Liver (tissue), 9 donors: ENCODE data around the gene B4GALNT3. TPM values are rescaled to one million over a fixed set of nuclear protein-coding genes. Genes with fewer than 3 reads are reported as not detected.

ENCODE experiments used
- DNase-seq: peaks from one replicate; pipeline ENCODE4 v3.0.0-alpha.2; 2017; ENCODE audit warnings: low spot score
- H3K27ac ChIP-seq, 2 donors: one replicate each; pipeline ENCODE4 v1.7.0; 2013; ENCODE audit warnings: inconsistent platforms in 2 of 2, low read length in 2 of 2, control low read depth in 1 of 2, low read depth in 1 of 2, mild to moderate bottlenecking in 1 of 2
- H3K27me3 ChIP-seq, 4 donors: one replicate each; pipeline versions ENCODE4 v1.6.1 to v1.7.0; 2013; ENCODE audit warnings: low read length in 3 of 4, inconsistent platforms in 1 of 4, mild to moderate bottlenecking in 1 of 4, moderate library complexity in 1 of 4; ENCODE audit not compliant: control insufficient read depth in 4 of 4, insufficient read depth in 4 of 4
- H3K36me3 ChIP-seq, 4 donors: one replicate each; pipeline versions ENCODE4 v1.6.1 to v1.7.0; 2013; ENCODE audit warnings: low read length in 3 of 4, mild to moderate bottlenecking in 3 of 4, low read depth in 1 of 4, moderate library complexity in 1 of 4; ENCODE audit not compliant: control insufficient read depth in 4 of 4, insufficient read depth in 3 of 4
- H3K4me1 ChIP-seq, 4 donors: one replicate each; pipeline versions ENCODE4 v1.6.1 to v1.7.0; 2013; ENCODE audit warnings: low read length in 3 of 4, mild to moderate bottlenecking in 3 of 4, moderate library complexity in 1 of 4; ENCODE audit not compliant: control insufficient read depth in 4 of 4, insufficient read depth in 4 of 4
- H3K4me3 ChIP-seq, 3 donors: one replicate each; pipeline versions ENCODE4 v1.6.1 to v1.7.0; 2013; ENCODE audit warnings: low read length in 3 of 3, control low read depth in 1 of 3, low read depth in 1 of 3, mild to moderate bottlenecking in 1 of 3
- H3K9ac ChIP-seq, 2 donors: one replicate each; pipeline ENCODE4 v1.7.0; 2013; ENCODE audit warnings: low read length in 2 of 2, mild to moderate bottlenecking in 2 of 2, moderate library complexity in 2 of 2, control low read depth in 1 of 2, low read depth in 1 of 2
- H3K9me3 ChIP-seq, 4 donors: one replicate each; pipeline versions ENCODE4 v1.6.1 to v1.7.0; 2013; ENCODE audit warnings: low read length in 3 of 4; ENCODE audit not compliant: control insufficient read depth in 4 of 4
- EGR1 ChIP-seq, 2 donors: IDR thresholded peaks; 2 replicates each; pipeline ENCODE4 v1.6.1; 2016 to 2018; ENCODE audit warnings: antibody characterized with exemption in 2 of 2, low read depth in 2 of 2
- FOXA1 ChIP-seq: IDR thresholded peaks from 2 replicates; pipeline ENCODE4 v1.6.1; 2016; ENCODE audit warnings: antibody characterized with exemption
- FOXA2 ChIP-seq: IDR thresholded peaks from 2 replicates; pipeline ENCODE4 v1.6.1; 2016; ENCODE audit warnings: antibody characterized with exemption
- HNF4A ChIP-seq, 2 donors: conservative IDR thresholded peaks; 2 replicates each; pipeline ENCODE4 v1.6.1; 2016; ENCODE audit warnings: antibody characterized with exemption in 2 of 2, mild to moderate bottlenecking in 2 of 2
- HNF4G ChIP-seq: IDR thresholded peaks from 2 replicates; pipeline ENCODE4 v1.6.1; 2016; ENCODE audit warnings: antibody characterized with exemption
- JUND ChIP-seq, 2 donors: IDR thresholded peaks; 2 replicates each; pipeline ENCODE4 v1.6.1; 2016; ENCODE audit warnings: antibody characterized with exemption in 2 of 2
- NR2F2 ChIP-seq: IDR thresholded peaks from 2 replicates; pipeline ENCODE4 v1.6.1; 2016; ENCODE audit warnings: antibody characterized with exemption
- RAD21 ChIP-seq, 2 donors: IDR thresholded peaks; 2 replicates each; pipeline ENCODE4 v1.6.1; 2016; ENCODE audit warnings: antibody characterized with exemption in 2 of 2, mild to moderate bottlenecking in 2 of 2
- RXRA ChIP-seq, 2 donors: IDR thresholded peaks; 2 replicates each; pipeline ENCODE4 v1.6.1; 2017 to 2018; ENCODE audit warnings: antibody characterized with exemption in 2 of 2, mild to moderate bottlenecking in 1 of 2
- TAF1 ChIP-seq: conservative IDR thresholded peaks from 2 replicates; pipeline ENCODE4 v1.6.1; 2016; ENCODE audit warnings: antibody characterized with exemption, mild to moderate bottlenecking
- YY1 ChIP-seq: IDR thresholded peaks from 2 replicates; pipeline ENCODE4 v1.6.1; 2016; ENCODE audit warnings: antibody characterized with exemption, mild to moderate bottlenecking
- WGBS: extraction: QIAGEN DNeasy Blood & Tissue Kit; methylation state at CpG from one replicate; pipeline ENCODE4 v1.1.7; 2013; 5-methylcytosine and 5-hydroxymethylcytosine counted together
- polyA plus RNA-seq, 2 donors: library from polyadenylated mRNA; stranded (reverse) in 1 of 2; unstranded in 1 of 2; fragments of 200-250 nt in 1 of 2; fragments of >200 nt in 1 of 2; fragmentation: Nextera tagmentation in 1 of 2; extraction: Ambion mirVana in 1 of 2; gene quantifications; one replicate each; pipeline versions ENCODE4 v1.2.1 to v1.2.3, GENCODE V29; 2013 to 2015
- total RNA-seq, 2 donors: library from RNA; depleted of rRNA; stranded (reverse); fragments of >200 nt; gene quantifications; one replicate each; pipeline ENCODE4 v1.2.3, GENCODE V29; 2014
- TF ChIP-seq, protein P1 (sequence below): fragments of 150-350 bp; IDR thresholded peaks from 2 replicates; pipeline ENCODE4 v1.5.1; 2017; ENCODE audit warnings: improper control_type of control experiment, low read depth, low read length; ENCODE audit not compliant: missing input control
- TF ChIP-seq, protein P2 (sequence below): IDR thresholded peaks from 2 replicates; pipeline ENCODE4 v1.6.1; 2016; ENCODE audit warnings: antibody characterized with exemption
- TF ChIP-seq, protein P3 (sequence below): IDR thresholded peaks from 2 replicates; pipeline ENCODE4 v1.6.1; 2016; ENCODE audit warnings: antibody characterized with exemption, mild to moderate bottlenecking
- TF ChIP-seq, protein P4 (sequence below): IDR thresholded peaks from 2 replicates; pipeline ENCODE4 v1.6.1; 2016; ENCODE audit warnings: antibody characterized with exemption
- donor health status: healthy.
- donor health status: healthy.
- donor health status: healthy.
- donor health status: healthy.
- donor health status: healthy.

Gene B4GALNT3
- total and polyA plus RNA-seq, 4 donors, result 0.09 to 0.25 (median 0.14) TPM; not detected in 1

- TF ChIP-seq, protein P1, sequence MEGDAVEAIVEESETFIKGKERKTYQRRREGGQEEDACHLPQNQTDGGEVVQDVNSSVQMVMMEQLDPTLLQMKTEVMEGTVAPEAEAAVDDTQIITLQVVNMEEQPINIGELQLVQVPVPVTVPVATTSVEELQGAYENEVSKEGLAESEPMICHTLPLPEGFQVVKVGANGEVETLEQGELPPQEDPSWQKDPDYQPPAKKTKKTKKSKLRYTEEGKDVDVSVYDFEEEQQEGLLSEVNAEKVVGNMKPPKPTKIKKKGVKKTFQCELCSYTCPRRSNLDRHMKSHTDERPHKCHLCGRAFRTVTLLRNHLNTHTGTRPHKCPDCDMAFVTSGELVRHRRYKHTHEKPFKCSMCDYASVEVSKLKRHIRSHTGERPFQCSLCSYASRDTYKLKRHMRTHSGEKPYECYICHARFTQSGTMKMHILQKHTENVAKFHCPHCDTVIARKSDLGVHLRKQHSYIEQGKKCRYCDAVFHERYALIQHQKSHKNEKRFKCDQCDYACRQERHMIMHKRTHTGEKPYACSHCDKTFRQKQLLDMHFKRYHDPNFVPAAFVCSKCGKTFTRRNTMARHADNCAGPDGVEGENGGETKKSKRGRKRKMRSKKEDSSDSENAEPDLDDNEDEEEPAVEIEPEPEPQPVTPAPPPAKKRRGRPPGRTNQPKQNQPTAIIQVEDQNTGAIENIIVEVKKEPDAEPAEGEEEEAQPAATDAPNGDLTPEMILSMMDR, result no peak
- TF ChIP-seq RXRA (IDR thresholded peaks at IDR 0.05), result no peak
Measured at GRCh38 chr12:573232-573631, 113.5 kb downstream of the B4GALNT3 start (continued).

DNA sequence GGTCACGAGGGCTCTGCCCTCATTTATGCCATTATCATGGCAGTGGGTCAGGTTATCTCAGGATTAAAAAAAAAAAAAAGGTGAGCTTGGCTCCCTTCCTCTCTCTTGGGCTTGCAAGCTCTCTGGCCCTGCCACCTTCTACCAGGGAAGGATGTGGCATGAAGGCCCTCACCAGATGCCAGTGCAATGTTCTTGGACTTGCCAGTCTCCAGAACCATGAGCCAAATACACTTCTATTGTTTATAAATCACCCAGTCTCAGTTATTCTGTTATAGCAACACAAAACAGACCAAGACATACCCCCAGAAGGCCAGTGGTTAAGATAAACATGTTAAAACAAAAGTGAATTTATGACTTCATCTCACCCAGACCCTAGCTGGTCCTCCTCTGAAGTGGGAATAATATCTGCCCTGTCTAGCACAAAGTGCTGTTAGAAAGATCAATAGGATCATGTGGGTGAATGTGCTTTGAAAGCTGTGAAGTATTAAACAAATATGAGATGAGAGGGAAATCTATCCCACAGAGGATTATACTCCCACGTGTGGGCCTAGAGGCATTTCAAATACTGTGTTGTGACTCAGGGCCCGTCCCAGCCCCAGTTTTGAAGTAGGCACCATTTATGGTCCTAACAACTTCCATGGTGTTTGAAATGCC, 114.9 kb downstream of the B4GALNT3 start:
- peak overlapping the region in 1 of 2 donors; percentile 27 for H3K27ac ChIP-seq
- WGBS, result 72% methylated on average over 3 of the region's 3 CpGs
- TF ChIP-seq RXRA (IDR thresholded peaks at IDR 0.05), result no peak
- no peak for TF ChIP-seq HNF4G
- no peak for TF ChIP-seq HNF4A (conservative IDR thresholded peaks at IDR 0.05)
- TF ChIP-seq, protein P2, sequence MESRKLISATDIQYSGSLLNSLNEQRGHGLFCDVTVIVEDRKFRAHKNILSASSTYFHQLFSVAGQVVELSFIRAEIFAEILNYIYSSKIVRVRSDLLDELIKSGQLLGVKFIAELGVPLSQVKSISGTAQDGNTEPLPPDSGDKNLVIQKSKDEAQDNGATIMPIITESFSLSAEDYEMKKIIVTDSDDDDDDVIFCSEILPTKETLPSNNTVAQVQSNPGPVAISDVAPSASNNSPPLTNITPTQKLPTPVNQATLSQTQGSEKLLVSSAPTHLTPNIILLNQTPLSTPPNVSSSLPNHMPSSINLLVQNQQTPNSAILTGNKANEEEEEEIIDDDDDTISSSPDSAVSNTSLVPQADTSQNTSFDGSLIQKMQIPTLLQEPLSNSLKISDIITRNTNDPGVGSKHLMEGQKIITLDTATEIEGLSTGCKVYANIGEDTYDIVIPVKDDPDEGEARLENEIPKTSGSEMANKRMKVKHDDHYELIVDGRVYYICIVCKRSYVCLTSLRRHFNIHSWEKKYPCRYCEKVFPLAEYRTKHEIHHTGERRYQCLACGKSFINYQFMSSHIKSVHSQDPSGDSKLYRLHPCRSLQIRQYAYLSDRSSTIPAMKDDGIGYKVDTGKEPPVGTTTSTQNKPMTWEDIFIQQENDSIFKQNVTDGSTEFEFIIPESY, result no peak
- H3K27me3 ChIP-seq, result no peaks in the 10 kb centered on the region
- peaks cover 17 to 56% (median 36%) of the 10 kb centered on the region in 4 donors for H3K4me1 ChIP-seq
- H3K9ac ChIP-seq, result no peak overlapping the region
- no peaks in the 10 kb centered on the region for H3K36me3 ChIP-seq
- H3K4me3 ChIP-seq, result no peak overlapping the region
- H3K9me3 ChIP-seq, result no peaks in the 10 kb centered on the region
- DNase-seq, result no peak

- Histone ChIP-seq H3K27ac (peak overlapping the region; percentile 27 to 49), H3K4me1 (peaks cover 17 to 52% (median 34%) of the 10 kb centered on the region in 4 donors)
Measured at GRCh38 chr12:575129-575502, 115.4 kb downstream of the B4GALNT3 start.

DNA sequence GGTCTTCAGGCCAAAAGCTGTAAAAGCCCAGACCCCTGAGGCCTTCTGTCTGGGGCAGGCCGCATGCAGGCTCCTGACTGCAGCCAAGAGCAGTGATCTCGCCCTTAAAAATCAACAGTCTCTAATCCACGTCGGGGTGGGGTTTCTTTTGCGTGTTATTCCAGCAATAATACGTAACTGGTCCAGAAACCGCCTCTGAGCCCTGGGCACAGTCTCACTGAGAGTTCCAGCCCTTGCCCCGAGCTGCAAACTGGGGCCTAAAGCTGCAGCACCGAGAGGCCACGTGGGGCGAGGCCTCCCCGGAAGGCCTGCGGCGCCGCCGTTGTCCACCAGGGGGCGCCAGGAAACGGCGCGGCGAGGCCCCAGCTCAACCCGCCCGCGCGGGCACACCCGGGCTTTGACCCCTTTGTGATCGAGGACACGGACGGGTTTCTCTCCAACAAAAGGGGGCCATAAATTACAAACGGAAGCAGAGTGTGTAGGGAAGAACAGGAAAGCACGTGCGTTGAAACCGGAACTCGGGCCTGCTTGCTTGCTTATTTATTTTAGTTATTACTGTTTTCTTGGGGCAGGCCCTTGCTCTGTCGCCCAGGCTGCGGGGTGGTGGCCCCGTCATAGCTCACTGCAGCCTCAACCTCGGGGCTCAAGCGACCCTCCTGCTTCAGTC, 116.3 kb downstream of the B4GALNT3 start:
- Histone ChIP-seq H3K27ac (peak overlapping the region; percentile 49 to 56), H3K4me3 (no peak overlapping the region), H3K4me1 (peaks cover 17 to 45% (median 31%) of the 10 kb centered on the region in 4 donors), H3K9me3 (no peaks in the 10 kb centered on the region), H3K27me3 (no peaks in the 10 kb centered on the region), H3K9ac (peak overlapping the region in 1 of 2 donors; percentile 29), H3K36me3 (no peaks in the 10 kb centered on the region)
- WGBS, result 8% methylated on average over 39 of the region's 39 CpGs
- peak; percentile 90 for DNase-seq
- no peak for TF ChIP-seq FOXA1
- TF ChIP-seq JUND (IDR thresholded peaks at IDR 0.05), result no peak
- peak; percentile 4 for TF ChIP-seq YY1
- TF ChIP-seq, protein P3, sequence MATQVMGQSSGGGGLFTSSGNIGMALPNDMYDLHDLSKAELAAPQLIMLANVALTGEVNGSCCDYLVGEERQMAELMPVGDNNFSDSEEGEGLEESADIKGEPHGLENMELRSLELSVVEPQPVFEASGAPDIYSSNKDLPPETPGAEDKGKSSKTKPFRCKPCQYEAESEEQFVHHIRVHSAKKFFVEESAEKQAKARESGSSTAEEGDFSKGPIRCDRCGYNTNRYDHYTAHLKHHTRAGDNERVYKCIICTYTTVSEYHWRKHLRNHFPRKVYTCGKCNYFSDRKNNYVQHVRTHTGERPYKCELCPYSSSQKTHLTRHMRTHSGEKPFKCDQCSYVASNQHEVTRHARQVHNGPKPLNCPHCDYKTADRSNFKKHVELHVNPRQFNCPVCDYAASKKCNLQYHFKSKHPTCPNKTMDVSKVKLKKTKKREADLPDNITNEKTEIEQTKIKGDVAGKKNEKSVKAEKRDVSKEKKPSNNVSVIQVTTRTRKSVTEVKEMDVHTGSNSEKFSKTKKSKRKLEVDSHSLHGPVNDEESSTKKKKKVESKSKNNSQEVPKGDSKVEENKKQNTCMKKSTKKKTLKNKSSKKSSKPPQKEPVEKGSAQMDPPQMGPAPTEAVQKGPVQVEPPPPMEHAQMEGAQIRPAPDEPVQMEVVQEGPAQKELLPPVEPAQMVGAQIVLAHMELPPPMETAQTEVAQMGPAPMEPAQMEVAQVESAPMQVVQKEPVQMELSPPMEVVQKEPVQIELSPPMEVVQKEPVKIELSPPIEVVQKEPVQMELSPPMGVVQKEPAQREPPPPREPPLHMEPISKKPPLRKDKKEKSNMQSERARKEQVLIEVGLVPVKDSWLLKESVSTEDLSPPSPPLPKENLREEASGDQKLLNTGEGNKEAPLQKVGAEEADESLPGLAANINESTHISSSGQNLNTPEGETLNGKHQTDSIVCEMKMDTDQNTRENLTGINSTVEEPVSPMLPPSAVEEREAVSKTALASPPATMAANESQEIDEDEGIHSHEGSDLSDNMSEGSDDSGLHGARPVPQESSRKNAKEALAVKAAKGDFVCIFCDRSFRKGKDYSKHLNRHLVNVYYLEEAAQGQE, result no peak
- TF ChIP-seq, protein P1, result peak; percentile 99
- peak; percentile 95 to 98 for TF ChIP-seq RAD21 (IDR thresholded peaks at IDR 0.05)
- TF ChIP-seq HNF4G, result no peak
- no peak for TF ChIP-seq EGR1 (IDR thresholded peaks at IDR 0.05; ENCODE audit: low read depth in 2 of 2)
- TF ChIP-seq NR2F2, result no peak
- TF ChIP-seq FOXA2, result no peak

More at GRCh38 chr12:575129-575502, 115.4 kb downstream of the B4GALNT3 start:
- Histone ChIP-seq H3K27me3 (no peaks in the 10 kb centered on the region), H3K9ac (no peak overlapping the region), H3K4me3 (no peak overlapping the region), H3K9me3 (no peaks in the 10 kb centered on the region), H3K36me3 (no peaks in the 10 kb centered on the region)
- DNase-seq, result no peak
- TF ChIP-seq TAF1, result no peak
- TF ChIP-seq HNF4A (conservative IDR thresholded peaks at IDR 0.05), result no peak
- TF ChIP-seq, protein P4, sequence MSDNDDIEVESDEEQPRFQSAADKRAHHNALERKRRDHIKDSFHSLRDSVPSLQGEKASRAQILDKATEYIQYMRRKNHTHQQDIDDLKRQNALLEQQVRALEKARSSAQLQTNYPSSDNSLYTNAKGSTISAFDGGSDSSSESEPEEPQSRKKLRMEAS, result no peak
- TF ChIP-seq FOXA1, result no peak
- WGBS, result 92% methylated on average over 7 of the region's 7 CpGs
